ENCODE data around the gene VPS18. TPM values are rescaled to one million over a fixed set of nuclear protein-coding genes. Genes with fewer than 3 reads are reported as not detected.

The VPS18 gene
- total RNA-seq, 1 donor from 2014 or later = 33.5 TPM

GRCh38 chr15:40944510-40945296 lies 50.5 kb downstream of the VPS18 start:
- no peaks in the 10 kb centered on the region for H3K27me3 Mint-ChIP-seq (ENCODE audit: unreplicated experiment)
- peaks cover 6% of the 10 kb centered on the region for H3K36me3 Mint-ChIP-seq (ENCODE audit: unreplicated experiment)
- peaks cover 5% of the 10 kb centered on the region for H3K9me3 Mint-ChIP-seq (ENCODE audit: unreplicated experiment)
- TF ChIP-seq CTCF (IDR thresholded peaks at IDR 0.05; ENCODE audit: partially characterized antibody, unreplicated experiment) = no peak
- H3K4me1 Mint-ChIP-seq (ENCODE audit: low read depth, unreplicated experiment) = peaks cover 13% of the 10 kb centered on the region
- no peak overlapping the region for H3K27ac Mint-ChIP-seq (ENCODE audit: unreplicated experiment)
- DNase-seq = no peak
- H3K4me3 Mint-ChIP-seq (ENCODE audit: unreplicated experiment) = no peak overlapping the region

GRCh38 chr15:40948706-40949473 lies 54.6 kb downstream of the VPS18 start:
- peaks cover 4% of the 10 kb centered on the region for H3K4me1 Mint-ChIP-seq (ENCODE audit: low read depth, unreplicated experiment)
- no peak overlapping the region for H3K4me3 Mint-ChIP-seq (ENCODE audit: unreplicated experiment)
- no peak for TF ChIP-seq CTCF (IDR thresholded peaks at IDR 0.05; ENCODE audit: partially characterized antibody, unreplicated experiment)
- DNase-seq = no peak
- peaks cover 8% of the 10 kb centered on the region for H3K9me3 Mint-ChIP-seq (ENCODE audit: unreplicated experiment)
- H3K27me3 Mint-ChIP-seq (ENCODE audit: unreplicated experiment) = peaks cover 9% of the 10 kb centered on the region
- H3K36me3 Mint-ChIP-seq (ENCODE audit: unreplicated experiment) = peaks cover 6% of the 10 kb centered on the region
- no peak overlapping the region for H3K27ac Mint-ChIP-seq (ENCODE audit: unreplicated experiment)

- no peak for DNase-seq
- Mint-ChIP-seq H3K27me3 (ENCODE audit: unreplicated experiment) (peaks cover 14% of the 10 kb centered on the region), H3K4me1 (ENCODE audit: low read depth, unreplicated experiment) (peaks cover 4% of the 10 kb centered on the region), H3K36me3 (ENCODE audit: unreplicated experiment) (peaks cover under 1% of the 10 kb centered on the region), H3K9me3 (ENCODE audit: unreplicated experiment) (peaks cover 15% of the 10 kb centered on the region), H3K27ac (ENCODE audit: unreplicated experiment) (no peak overlapping the region), H3K4me3 (ENCODE audit: unreplicated experiment) (no peak overlapping the region)
- no peak for TF ChIP-seq CTCF (IDR thresholded peaks at IDR 0.05; ENCODE audit: partially characterized antibody, unreplicated experiment)
These were observed 55.5 kb downstream of the VPS18 start for GRCh38 chr15:40949756-40950207.

- Mint-ChIP-seq H3K9me3 (ENCODE audit: unreplicated experiment) (peaks cover 17% of the 10 kb centered on the region), H3K27me3 (ENCODE audit: unreplicated experiment) (peaks cover 14% of the 10 kb centered on the region), H3K4me1 (ENCODE audit: low read depth, unreplicated experiment) (peaks cover 4% of the 10 kb centered on the region), H3K36me3 (ENCODE audit: unreplicated experiment) (no peaks in the 10 kb centered on the region), H3K27ac (ENCODE audit: unreplicated experiment) (peak overlapping the region; percentile 52), H3K4me3 (ENCODE audit: unreplicated experiment) (peak overlapping the region; percentile 69)
- no peak for DNase-seq
- no peak for TF ChIP-seq CTCF (IDR thresholded peaks at IDR 0.05; ENCODE audit: partially characterized antibody, unreplicated experiment)
These were observed 57.5 kb downstream of the VPS18 start for GRCh38 chr15:40951764-40952163.
